Fibroblast of peridontal ligament (primary cell): Measurements from ENCODE around the gene HTRA2.
"Not testable (repeated sequence)": the region's sequence is repeated elsewhere in the genome, so short reads cannot be mapped to it uniquely, and the experiment has no call there.

Source experiments
- DNase-seq: peaks from one replicate; pipeline ENCODE4 v3.0.0-alpha.2; 2010; ENCODE audit errors: extremely low read depth

The HTRA2 gene

GRCh38 chr2:74561022-74561421 is 31.3 kb downstream of the HTRA2 start:
- not testable (repeated sequence) for DNase-seq

DNA sequence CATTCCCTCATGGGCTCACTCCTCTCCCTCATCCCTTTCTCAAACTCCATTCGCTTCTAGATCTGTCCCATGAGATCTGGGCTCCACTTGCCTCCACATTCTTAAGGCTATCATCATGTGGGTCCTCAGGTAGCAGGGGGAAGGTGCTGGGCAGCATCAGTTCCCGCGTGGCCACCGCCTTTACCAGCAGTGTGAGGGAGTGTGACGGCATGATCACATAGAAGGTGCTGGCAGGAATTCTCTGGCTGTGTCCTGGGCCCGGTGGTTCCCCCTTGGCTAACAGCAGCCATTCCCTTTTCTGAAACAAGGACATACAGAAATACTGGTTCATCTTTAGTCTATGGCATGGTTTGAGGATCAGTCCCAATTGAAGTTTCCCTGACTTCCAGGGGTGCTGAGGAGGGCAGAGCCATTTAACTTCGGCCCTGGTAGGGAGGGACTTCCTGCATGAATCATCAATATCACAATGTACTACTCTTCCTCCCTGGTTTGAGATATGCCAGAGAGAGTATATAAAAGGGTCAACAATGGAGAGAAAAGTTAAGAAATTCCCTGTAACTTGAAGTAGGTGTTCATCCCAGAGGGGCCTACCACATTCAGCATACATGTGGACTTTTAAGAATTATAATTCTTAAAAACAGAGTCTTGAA is 32.5 kb downstream of the HTRA2 start:
- no peak for DNase-seq

- peak; percentile 35 for DNase-seq
These were observed 34.5 kb downstream of the HTRA2 start for GRCh38 chr2:74564222-74564621.

DNA sequence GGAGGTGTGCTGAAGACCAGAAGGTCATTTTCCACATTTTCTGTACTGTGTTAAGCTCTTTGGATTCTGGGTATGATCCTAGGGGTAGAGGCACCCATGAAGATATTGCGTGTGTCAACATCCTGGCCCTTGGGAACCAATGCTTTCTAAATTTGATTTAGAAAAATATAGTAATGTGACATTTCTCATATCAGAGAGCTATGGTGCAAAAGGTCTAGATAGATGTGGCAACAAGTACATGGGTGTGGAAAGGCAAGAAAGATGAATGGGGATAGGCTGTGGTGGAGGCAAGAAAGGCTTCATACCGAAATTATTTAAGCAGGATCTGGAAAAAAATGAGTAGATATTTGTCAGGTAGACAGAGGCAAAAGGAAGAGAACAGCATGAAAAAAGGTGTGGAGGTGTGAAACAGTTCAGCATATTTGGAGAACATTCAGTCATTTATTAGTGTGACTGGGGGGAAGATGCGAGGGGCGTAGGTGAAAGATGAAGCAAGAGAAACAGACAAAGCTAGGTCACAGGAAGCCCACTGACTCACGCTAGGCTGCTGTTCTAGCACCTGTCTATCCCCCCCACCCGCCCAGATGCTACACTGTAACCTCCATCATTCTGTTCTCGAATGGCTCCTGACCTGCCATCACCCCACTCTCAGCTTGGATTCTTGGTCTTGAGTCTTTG is 36.5 kb downstream of the HTRA2 start:
- DNase-seq, result no peak

DNA sequence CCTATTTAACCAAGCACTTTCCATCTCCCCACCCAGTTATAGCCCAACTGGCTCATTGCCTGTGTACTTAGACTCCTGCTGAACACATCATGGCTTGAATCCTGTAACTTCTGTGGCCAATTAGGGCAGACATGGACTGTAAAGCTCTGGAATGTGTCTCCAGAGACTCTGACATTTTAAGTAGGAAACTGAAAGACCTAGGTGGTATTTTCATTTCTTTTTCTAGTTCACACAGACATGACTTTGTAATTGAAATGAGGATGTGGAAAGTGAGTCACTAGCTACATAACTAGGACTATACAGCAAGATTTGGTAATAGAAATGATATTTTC is 37.0 kb downstream of the HTRA2 start:
- DNase-seq, result peak; percentile 100

GRCh38 chr2:74567881-74568280 is 38.1 kb downstream of the HTRA2 start:
- peak; percentile 94 for DNase-seq

GRCh38 chr2:74569686-74570085 is 40.0 kb downstream of the HTRA2 start:
- DNase-seq, result no peak

GRCh38 chr2:74571058-74571457 is 41.3 kb downstream of the HTRA2 start:
- DNase-seq, result no peak

DNA sequence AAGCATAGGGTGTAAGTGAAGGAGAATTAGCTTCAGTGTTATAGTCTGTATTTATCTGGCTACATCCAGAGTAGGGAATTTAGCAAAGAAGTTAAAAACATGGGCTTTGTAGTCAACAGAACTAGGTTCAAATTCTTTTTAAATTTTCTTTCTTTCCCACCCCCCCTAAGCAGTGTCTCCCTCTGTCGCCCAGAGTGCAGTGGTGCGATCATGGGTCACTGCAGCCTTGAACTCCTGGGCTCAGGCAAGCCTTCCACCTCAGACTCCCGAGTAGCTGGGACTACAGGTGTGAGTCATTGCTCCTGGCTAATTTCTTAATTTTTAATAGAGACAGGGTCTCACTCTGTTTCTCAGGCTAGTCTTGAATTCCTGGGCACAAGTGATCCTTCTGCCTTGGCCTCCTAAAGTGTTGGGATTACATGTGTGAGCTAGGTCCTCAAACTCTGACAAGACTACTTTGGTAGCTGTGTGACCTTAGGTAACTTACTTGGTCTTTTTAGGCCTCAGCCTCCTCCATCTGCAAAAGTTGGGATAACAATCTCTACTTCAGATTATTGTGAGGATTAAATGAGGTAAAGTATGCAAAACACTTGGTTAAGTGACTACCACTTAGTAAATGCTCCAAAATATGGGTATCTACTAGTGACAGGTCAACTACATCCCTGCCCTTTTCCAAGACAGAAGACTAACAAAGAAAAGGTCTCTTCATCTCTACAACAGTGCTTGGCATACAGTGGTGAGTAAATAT is 42.6 kb downstream of the HTRA2 start:
- no peak for DNase-seq

DNA sequence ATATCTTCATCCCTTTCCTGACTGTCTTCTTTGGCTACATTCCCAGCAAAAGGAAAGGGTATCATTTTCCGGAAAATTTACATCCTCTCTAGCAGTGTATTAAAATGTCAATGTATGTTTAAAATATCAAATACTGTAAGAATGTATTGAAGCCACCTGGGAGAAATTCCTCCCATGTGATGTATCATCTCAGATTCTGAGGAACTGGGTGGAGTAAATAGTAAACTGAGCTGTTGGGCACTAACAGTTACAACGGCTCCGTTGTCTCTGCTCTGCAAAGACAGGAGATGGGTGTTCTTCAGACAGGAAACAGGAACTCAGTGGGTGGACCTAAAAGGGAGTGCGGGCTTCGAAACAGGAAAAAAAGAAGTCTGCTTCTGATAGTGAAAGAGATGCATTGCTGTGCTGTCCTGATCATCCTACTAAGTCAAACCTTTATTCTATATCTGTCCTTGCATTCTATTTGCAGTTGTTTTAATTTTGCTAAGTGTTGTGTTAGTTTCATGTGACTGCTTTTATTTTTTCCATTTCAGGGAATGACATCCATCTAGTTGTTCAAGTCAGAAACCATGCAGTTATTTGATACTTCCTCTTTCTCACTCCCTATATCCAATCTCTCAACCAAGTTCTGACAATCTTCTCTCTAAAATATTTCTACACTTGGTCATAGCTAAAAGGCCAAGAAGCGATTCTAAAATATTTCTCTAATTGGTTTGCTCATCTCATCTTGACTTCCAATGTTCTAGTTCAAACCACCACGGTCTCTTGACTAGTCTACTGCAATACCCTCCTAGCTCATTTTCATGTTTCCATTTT is 44.2 kb downstream of the HTRA2 start:
- peak; percentile 70 for DNase-seq

DNA sequence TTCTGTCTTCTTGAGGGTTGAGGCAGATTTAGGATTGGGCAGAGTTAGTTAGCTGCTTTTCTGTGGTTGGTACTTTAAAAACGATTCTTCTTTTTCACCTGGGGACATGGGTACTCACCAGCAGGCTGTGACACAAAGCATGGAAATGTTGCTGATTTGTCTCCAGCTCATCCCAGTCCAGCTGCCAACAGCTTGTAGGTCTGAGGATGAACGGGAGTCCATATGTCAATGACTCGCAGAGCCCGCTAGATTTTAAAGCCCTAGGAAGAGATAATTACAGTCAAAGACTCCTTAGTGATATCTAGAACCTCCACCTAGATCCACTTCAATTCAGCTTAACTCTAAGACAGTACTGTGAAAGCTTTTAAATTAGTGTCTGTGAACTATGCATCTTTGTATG is 45.6 kb downstream of the HTRA2 start:
- DNase-seq, result no peak

DNA sequence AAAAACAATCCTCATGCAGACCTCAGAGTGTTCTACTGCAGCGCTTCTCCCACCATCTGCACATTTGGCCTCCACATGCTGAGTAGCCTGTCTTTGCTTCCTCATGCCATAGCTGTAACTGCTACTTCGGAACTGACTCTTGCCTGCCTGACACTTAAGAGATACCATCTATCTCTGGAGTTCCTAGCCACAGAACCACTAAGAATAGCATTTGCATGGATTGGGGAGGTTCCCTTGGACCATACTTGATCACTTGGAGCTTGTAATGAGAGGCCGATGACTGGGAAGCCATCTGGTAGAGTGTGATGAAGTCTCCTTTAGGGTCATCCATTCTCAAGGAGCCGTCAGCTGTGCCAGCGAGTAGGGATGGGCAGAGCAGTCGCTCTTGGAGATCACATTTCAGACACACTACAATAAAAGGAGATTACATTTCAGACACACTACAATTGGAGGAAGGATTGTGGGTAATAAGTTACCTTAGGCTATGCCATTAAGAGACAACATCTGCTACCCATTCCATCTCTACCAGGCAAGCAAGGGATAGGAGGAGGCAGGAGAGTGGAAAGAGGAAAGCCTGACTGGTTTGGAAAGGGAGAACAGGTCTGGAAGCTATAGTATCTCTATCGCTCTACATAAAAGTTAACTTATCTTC is 46.6 kb downstream of the HTRA2 start:
- DNase-seq, result peak; percentile 49

GRCh38 chr2:74576863-74577229 is 47.1 kb downstream of the HTRA2 start:
- peak; percentile 96 for DNase-seq

GRCh38 chr2:74577448-74577847 is 47.7 kb downstream of the HTRA2 start:
- no peak for DNase-seq

DNA sequence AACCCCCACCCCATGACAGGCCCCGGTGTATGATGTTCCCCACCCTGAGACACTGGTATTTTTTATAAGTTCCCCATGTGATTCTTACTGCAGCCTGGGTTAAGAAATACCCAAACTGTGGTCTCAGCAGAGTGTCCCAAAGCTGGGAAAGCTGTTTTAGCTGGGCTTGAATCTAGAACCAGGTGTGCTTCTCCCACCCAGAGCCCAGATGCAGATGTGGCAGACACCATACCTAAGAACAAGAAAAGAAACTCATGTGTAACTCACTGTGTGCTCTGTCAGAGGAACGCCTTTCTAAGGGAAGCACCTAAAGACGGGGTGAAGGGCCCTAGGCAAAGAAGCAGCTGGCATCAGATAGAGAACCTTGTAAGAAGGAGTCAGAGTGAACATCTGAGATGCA is 48.7 kb downstream of the HTRA2 start:
- no peak for DNase-seq

GRCh38 chr2:74581463-74581862 is 51.7 kb downstream of the HTRA2 start:
- no peak for DNase-seq

GRCh38 chr2:74582184-74582583 is 52.5 kb downstream of the HTRA2 start:
- DNase-seq, result no peak
